Transverse colon (tissue), 4 donors: Measurements from ENCODE around the gene ZNF644. TPM values are rescaled to one million over a fixed set of nuclear protein-coding genes. Genes with fewer than 3 reads are reported as not detected.
"Not testable (repeated sequence)": the region's sequence is repeated elsewhere in the genome, so short reads cannot be mapped to it uniquely, and the experiment has no call there.

Source experiments
- DNase-seq: peaks from one replicate; pipeline ENCODE4 v3.0.0-alpha.2; 2019
- H3K27ac ChIP-seq, 4 donors: fragments of 200-600 bp; sonication (generic); 2 replicates each; pipeline ENCODE4 v1.5.1; 2016 to 2018; ENCODE audit warnings: inconsistent platforms in 4 of 4
- H3K27me3 ChIP-seq: fragments of 200-600 bp; sonication (generic); 2 replicates; pipeline ENCODE4 v1.5.1; 2017; ENCODE audit warnings: inconsistent platforms
- H3K36me3 ChIP-seq, 4 donors: fragments of 200-600 bp; sonication (generic); 2 replicates each; pipeline ENCODE4 v1.5.1; 2017 to 2019; ENCODE audit warnings: inconsistent platforms in 4 of 4
- H3K4me1 ChIP-seq, 4 donors: fragments of 200-600 bp; sonication (generic); 2 replicates each; pipeline ENCODE4 v1.5.1; 2017 to 2020; ENCODE audit warnings: inconsistent platforms in 4 of 4
- H3K4me3 ChIP-seq, 4 donors: fragments of 200-600 bp; sonication (generic); 1 replicate in 1 of 4; 2 replicates in 3 of 4; pipeline versions ENCODE4 v1.5.1 to v1.6.1; 2017 to 2019; ENCODE audit warnings: inconsistent platforms in 4 of 4
- H3K9me3 ChIP-seq, 2 donors: fragments of 200-600 bp; sonication (generic); 2 replicates each; pipeline ENCODE4 v1.5.1; 2017 to 2019; ENCODE audit warnings: inconsistent platforms in 2 of 2
- CTCF ChIP-seq, 5 experiments: fragments of 200-600 bp in 3 of 5; fragments of 450-650 bp in 2 of 5; sonication (generic) in 3 of 5; IDR thresholded peaks; 1 replicate in 2 of 5; 2 replicates in 3 of 5; pipeline ENCODE4 v1.5.1; 2016 to 2017; ENCODE audit warnings: antibody characterized with exemption in 5 of 5, inconsistent platforms in 3 of 5, mild to moderate bottlenecking in 2 of 5, moderate library complexity in 1 of 5
- EP300 ChIP-seq: sonication (generic); formaldehyde crosslinking; IDR thresholded peaks from one replicate; pipeline ENCODE4 v1.6.1; 2017; ENCODE audit warnings: antibody characterized with exemption, low read depth
- POLR2A ChIP-seq: fragments of 450-650 bp; IDR thresholded peaks from one replicate; pipeline ENCODE4 v1.6.1; 2016; ENCODE audit warnings: antibody characterized with exemption, mild to moderate bottlenecking, moderate library complexity
- POLR2AphosphoS5 ChIP-seq, 3 donors: sonication (generic); formaldehyde crosslinking; IDR thresholded peaks; one replicate each; pipeline ENCODE4 v1.6.1; 2016; ENCODE audit warnings: antibody characterized with exemption in 3 of 3
- WGBS, 2 donors: methylation state at CpG; one replicate each; pipeline ENCODE4 v1.1.5; 2018; ENCODE audit warnings: low coverage in 1 of 2; 5-methylcytosine and 5-hydroxymethylcytosine counted together
- in situ Hi-C, 4 donors: fragments of 200-750 bp; cut with MboI; loops; one replicate each; pipeline versions ENCODE4 v1.15.0 to v1.15.1; 2017; ENCODE audit warnings: low sequenced_read_pairs in 3 of 4, low pct_ligation_motif_present in 1 of 4, low pct_unique_long_range_greater_than_20kb in 1 of 4
- intact Hi-C: fragments of 100-400 bp; cut with DNase I; formaldehyde crosslinking; loops from one replicate; pipeline ENCODE4 v1.15.1; 2023; ENCODE audit warnings: low total_unique reads
- total RNA-seq, 4 donors: library from RNA; depleted of rRNA; stranded (reverse); fragments of >200 nt; gene quantifications; one replicate each; pipeline ENCODE4 v1.1.0, GENCODE V29; 2016

Gene ZNF644
- total RNA-seq, 4 donors from 2014 or later: 19.5 to 86.2 (median 50.4) TPM

GRCh38 chr1:91046766-91047165 lies 24.9 kb upstream of the ZNF644 start:
- Histone ChIP-seq H3K9me3 (no peaks in the 10 kb centered on the region), H3K4me1 (no peaks in the 10 kb centered on the region), H3K4me3 (no peak overlapping the region), H3K36me3 (no peaks in the 10 kb centered on the region), H3K27ac (no peak overlapping the region), H3K27me3 (no peaks in the 10 kb centered on the region)
- TF ChIP-seq POLR2AphosphoS5 (IDR thresholded peaks at IDR 0.05) (no peak), POLR2A (no peak), EP300 (no peak)
- WGBS, 2 donors: 72 to 77% methylated on average over 2 of the region's 2 CpGs
- intact Hi-C loops (no loop called here), in situ Hi-C loops (no loop called here)
- DNase-seq: no peak

- in situ Hi-C loops (no loop called here), intact Hi-C loops (no loop called here)
- Histone ChIP-seq H3K9me3 (no peaks in the 10 kb centered on the region), H3K36me3 (no peaks in the 10 kb centered on the region), H3K27me3 (no peaks in the 10 kb centered on the region), H3K4me1 (no peaks in the 10 kb centered on the region), H3K4me3 (no peak overlapping the region), H3K27ac (no peak overlapping the region)
- 73 to 93% methylated on average over 1 of the region's 1 CpG for WGBS, 2 donors
- DNase-seq: no peak
- TF ChIP-seq CTCF (IDR thresholded peaks at IDR 0.05): no peak
- TF ChIP-seq POLR2A: no peak
- TF ChIP-seq EP300: no peak
- no peak for TF ChIP-seq POLR2AphosphoS5 (IDR thresholded peaks at IDR 0.05)
Observed at GRCh38 chr1:91045284-91045683, 23.4 kb upstream of the ZNF644 start.

GRCh38 chr1:91044776-91045175 lies 22.9 kb upstream of the ZNF644 start:
- DNase-seq: peak; percentile 22
- H3K27me3 ChIP-seq, H3K4me3 ChIP-seq, H3K4me1 ChIP-seq, H3K27ac ChIP-seq, H3K36me3 ChIP-seq, intact Hi-C loops, in situ Hi-C loops, H3K9me3 ChIP-seq: not testable (repeated sequence)
- 26% methylated on average over 2 of the region's 2 CpGs; no CpG with 5 or more reads in 1 of the 2 donors for WGBS, 2 donors

GRCh38 chr1:91042372-91042771 lies 20.5 kb upstream of the ZNF644 start:
- in situ Hi-C loops, intact Hi-C loops: not testable (repeated sequence)
- 88 to 90% methylated on average over 2 of the region's 2 CpGs for WGBS, 2 donors

GRCh38 chr1:91038582-91038981 lies 16.7 kb upstream of the ZNF644 start:
- no peak overlapping the region for H3K4me3 ChIP-seq
- no peaks in the 10 kb centered on the region for H3K27me3 ChIP-seq
- in situ Hi-C loops: no loop called here
- no peaks in the 10 kb centered on the region for H3K9me3 ChIP-seq
- intact Hi-C loops: no loop called here
- H3K27ac ChIP-seq: no peak overlapping the region
- DNase-seq: no peak
- no peaks in the 10 kb centered on the region for H3K36me3 ChIP-seq
- H3K4me1 ChIP-seq: peaks cover 5 to 32% (median 12%) of the 10 kb centered on the region in 4 donors
- TF ChIP-seq POLR2AphosphoS5 (IDR thresholded peaks at IDR 0.05): no peak
- no peak for TF ChIP-seq POLR2A
- no peak for TF ChIP-seq CTCF (IDR thresholded peaks at IDR 0.05)
- 88 to 94% methylated on average over 2 to 5 of the region's 5 CpGs for WGBS, 2 donors

More at GRCh38 chr1:91042372-91042771, 20.5 kb upstream of the ZNF644 start:
- not testable (repeated sequence) for DNase-seq, H3K36me3 ChIP-seq, H3K4me3 ChIP-seq, H3K27me3 ChIP-seq, H3K9me3 ChIP-seq, H3K27ac ChIP-seq
- peaks cover 0 to 11% (median 4%) of the 10 kb centered on the region in 4 donors for H3K4me1 ChIP-seq
